Esophagus (tissue), 2 donors: ENCODE results near the gene PIP5K1C. TPM values are rescaled to one million over a fixed set of nuclear protein-coding genes. Genes with fewer than 3 reads are reported as not detected.
A peak's percentile ranks its signal among the peaks of the same experiment; 100 is the strongest.

ENCODE experiments used
- H3K27ac ChIP-seq, 2 donors: one replicate each; pipeline ENCODE4 v1.5.1; 2013; ENCODE audit warnings: low read depth in 2 of 2, mild to moderate bottlenecking in 2 of 2, inconsistent platforms in 1 of 2, low read length in 1 of 2, moderate library complexity in 1 of 2
- H3K27me3 ChIP-seq, 2 donors: one replicate each; pipeline ENCODE4 v1.6.1; 2013; ENCODE audit warnings: low read length in 2 of 2, control low read depth in 1 of 2, mild to moderate bottlenecking in 1 of 2; ENCODE audit not compliant: insufficient read depth in 2 of 2, control insufficient read depth in 1 of 2
- H3K36me3 ChIP-seq, 2 donors: one replicate each; pipeline ENCODE4 v1.6.1; 2013; ENCODE audit warnings: low read length in 1 of 2; ENCODE audit not compliant: control insufficient read depth in 2 of 2, insufficient read depth in 2 of 2
- H3K4me1 ChIP-seq, 2 donors: one replicate each; pipeline ENCODE4 v1.6.1; 2013; ENCODE audit warnings: low read length in 1 of 2; ENCODE audit not compliant: control insufficient read depth in 2 of 2, insufficient read depth in 2 of 2
- H3K4me3 ChIP-seq, 2 donors: one replicate each; pipeline ENCODE4 v1.5.1; 2013; ENCODE audit warnings: low read length in 2 of 2, mild to moderate bottlenecking in 2 of 2, low read depth in 1 of 2, moderate library complexity in 1 of 2
- H3K9me3 ChIP-seq, 2 donors: one replicate each; pipeline ENCODE4 v1.6.1; 2013; ENCODE audit warnings: mild to moderate bottlenecking in 2 of 2, low read depth in 1 of 2, low read length in 1 of 2, moderate library complexity in 1 of 2; ENCODE audit not compliant: control insufficient read depth in 2 of 2, insufficient read depth in 1 of 2
- WGBS, 2 donors: extraction: QIAGEN DNeasy Blood & Tissue Kit; methylation state at CpG; one replicate each; pipeline ENCODE4 v1.1.7; 2013; 5-methylcytosine and 5-hydroxymethylcytosine counted together
- polyA plus RNA-seq, 2 donors: library from polyadenylated mRNA; stranded (reverse); fragments of 200-250 nt; gene quantifications; one replicate each; pipeline ENCODE4 v1.2.3, GENCODE V29; 2013
- donor health status: healthy with polysubstance abuse.
- donor health status: Bipolar disorder and iron deficiency.

PIP5K1C gene
- polyA plus RNA-seq, 2 donors: 10.4 to 18.1 TPM

- Histone ChIP-seq H3K27me3 (no peaks in the 10 kb centered on the region), H3K27ac (peak overlapping the region in 1 of 2 donors; percentile 34), H3K36me3 (peaks cover 0 to 6% of the 10 kb centered on the region in 2 donors), H3K9me3 (peaks cover 0 to 10% of the 10 kb centered on the region in 2 donors), H3K4me1 (peaks cover 6 to 16% of the 10 kb centered on the region in 2 donors), H3K4me3 (peak overlapping the region in 1 of 2 donors; percentile 18)
- WGBS, 2 donors: 32 to 34% methylated on average over 49 to 55 of the region's 55 CpGs
These were observed 12.2 kb downstream of the PIP5K1C start for GRCh38 chr19:3687774-3688706.

DNA sequence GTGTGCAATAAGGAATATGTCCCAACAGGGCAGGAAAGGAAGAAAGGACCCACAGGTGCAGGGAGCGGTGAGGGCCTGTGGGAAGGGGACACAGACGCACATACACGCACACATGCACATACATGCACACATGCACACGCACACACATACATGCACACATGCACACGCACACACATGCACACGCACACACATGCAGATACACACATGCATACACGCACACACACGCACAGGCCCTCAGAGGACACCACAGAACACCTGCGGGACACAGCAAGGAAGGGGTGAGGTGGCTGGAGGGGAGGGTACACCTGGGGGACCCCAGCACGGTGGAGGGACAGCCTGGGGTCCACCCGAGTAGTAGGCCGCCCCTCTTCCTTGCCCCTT lies 12.9 kb downstream of the PIP5K1C start:
- H3K4me1 ChIP-seq: peaks cover 6 to 16% of the 10 kb centered on the region in 2 donors
- peak overlapping the region in 1 of 2 donors; percentile 18 for H3K4me3 ChIP-seq
- H3K36me3 ChIP-seq: peaks cover 0 to 6% of the 10 kb centered on the region in 2 donors
- peaks cover 0 to 10% of the 10 kb centered on the region in 2 donors for H3K9me3 ChIP-seq
- no peaks in the 10 kb centered on the region for H3K27me3 ChIP-seq
- 59 to 73% methylated on average over 10 to 12 of the region's 12 CpGs for WGBS, 2 donors
- H3K27ac ChIP-seq: no peak overlapping the region

DNA sequence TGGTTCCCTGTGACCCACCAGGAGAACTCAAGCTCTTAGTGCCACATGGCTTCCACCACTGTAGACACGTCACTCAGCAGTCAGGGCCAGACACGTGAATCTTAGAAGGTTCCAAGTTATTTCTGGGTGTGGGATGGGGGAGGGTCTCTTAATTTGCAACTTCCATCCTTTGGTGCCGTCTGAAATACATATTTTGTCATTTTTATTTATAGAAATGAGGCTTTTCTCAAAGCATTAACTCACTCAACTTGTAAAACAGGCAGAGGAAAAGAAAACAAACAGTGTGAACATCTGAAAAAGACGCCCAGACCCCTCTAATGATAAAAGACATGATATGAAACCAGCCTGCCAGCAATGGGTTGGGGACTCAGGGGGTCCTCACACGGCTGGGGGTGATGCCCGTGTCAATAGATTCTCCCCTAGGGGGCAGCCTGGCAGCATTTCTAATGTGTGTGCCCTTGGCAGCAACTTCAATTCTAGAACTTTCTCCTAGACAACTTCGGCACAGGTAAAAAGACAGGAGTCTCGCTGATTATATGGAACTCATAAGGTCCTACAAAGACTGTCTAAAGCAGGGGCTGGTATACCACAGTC lies 15.4 kb downstream of the PIP5K1C start:
- Histone ChIP-seq H3K9me3 (peaks cover 0 to 6% of the 10 kb centered on the region in 2 donors), H3K4me1 (peaks cover 6 to 16% of the 10 kb centered on the region in 2 donors)

DNA sequence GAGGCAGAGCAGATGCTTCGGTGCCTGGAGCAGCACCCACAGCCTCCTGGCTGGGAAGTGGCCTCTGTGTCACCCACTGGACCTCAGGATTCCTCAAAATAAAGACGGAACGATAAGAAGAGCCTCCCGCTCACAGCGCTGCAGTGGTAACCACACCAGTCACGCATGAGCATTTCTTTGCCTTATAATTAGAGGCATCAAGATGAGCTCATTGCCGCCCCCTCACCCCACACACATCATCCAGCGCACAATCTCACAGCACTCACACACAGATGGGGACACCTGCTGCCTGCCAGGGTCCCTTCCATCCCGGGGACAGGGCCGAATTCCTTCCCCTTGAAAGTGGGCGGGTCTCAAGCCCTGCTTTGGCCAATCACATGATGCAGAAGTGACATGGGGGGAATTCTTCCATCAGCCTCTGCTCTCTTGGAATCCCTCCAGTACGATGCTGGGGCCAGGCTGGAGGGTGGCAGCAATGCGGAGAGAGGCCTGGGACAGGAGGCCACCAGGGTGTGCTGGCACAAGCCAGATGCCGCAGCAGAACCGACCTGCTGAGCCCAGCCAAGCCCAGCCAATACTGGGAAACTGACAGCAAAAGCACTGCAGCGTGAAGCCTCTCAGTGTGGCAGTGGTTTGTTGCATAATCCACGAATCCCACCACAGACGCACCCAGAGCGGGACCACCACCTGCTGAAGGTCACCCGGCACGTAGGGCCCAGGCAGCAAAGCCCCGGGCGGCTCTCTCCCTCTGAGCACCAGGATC lies 16.0 kb downstream of the PIP5K1C start:
- Histone ChIP-seq H3K9me3 (peaks cover 0 to 6% of the 10 kb centered on the region in 2 donors), H3K4me3 (no peak overlapping the region), H3K27me3 (no peaks in the 10 kb centered on the region), H3K36me3 (peaks cover 0 to 13% of the 10 kb centered on the region in 2 donors), H3K4me1 (peaks cover 6 to 16% of the 10 kb centered on the region in 2 donors), H3K27ac (peak overlapping the region in 1 of 2 donors; percentile 28)
- WGBS, 2 donors: 89 to 92% methylated on average over 23 of the region's 23 CpGs

More for the DNA sequence above, 15.4 kb downstream of the PIP5K1C start:
- WGBS, 2 donors: 78 to 88% methylated on average over 8 of the region's 8 CpGs
- Histone ChIP-seq H3K4me3 (no peak overlapping the region), H3K27ac (no peak overlapping the region), H3K27me3 (no peaks in the 10 kb centered on the region), H3K36me3 (peaks cover 0 to 9% of the 10 kb centered on the region in 2 donors)

GRCh38 chr19:3683405-3684053 lies 16.7 kb downstream of the PIP5K1C start:
- H3K4me3 ChIP-seq: no peak overlapping the region
- peaks cover 0 to 13% of the 10 kb centered on the region in 2 donors for H3K36me3 ChIP-seq
- H3K9me3 ChIP-seq: peaks cover 0 to 6% of the 10 kb centered on the region in 2 donors
- WGBS, 2 donors: 72 to 74% methylated on average over 23 to 26 of the region's 26 CpGs
- no peak overlapping the region for H3K27ac ChIP-seq
- no peaks in the 10 kb centered on the region for H3K27me3 ChIP-seq
- peaks cover 6 to 16% of the 10 kb centered on the region in 2 donors for H3K4me1 ChIP-seq

DNA sequence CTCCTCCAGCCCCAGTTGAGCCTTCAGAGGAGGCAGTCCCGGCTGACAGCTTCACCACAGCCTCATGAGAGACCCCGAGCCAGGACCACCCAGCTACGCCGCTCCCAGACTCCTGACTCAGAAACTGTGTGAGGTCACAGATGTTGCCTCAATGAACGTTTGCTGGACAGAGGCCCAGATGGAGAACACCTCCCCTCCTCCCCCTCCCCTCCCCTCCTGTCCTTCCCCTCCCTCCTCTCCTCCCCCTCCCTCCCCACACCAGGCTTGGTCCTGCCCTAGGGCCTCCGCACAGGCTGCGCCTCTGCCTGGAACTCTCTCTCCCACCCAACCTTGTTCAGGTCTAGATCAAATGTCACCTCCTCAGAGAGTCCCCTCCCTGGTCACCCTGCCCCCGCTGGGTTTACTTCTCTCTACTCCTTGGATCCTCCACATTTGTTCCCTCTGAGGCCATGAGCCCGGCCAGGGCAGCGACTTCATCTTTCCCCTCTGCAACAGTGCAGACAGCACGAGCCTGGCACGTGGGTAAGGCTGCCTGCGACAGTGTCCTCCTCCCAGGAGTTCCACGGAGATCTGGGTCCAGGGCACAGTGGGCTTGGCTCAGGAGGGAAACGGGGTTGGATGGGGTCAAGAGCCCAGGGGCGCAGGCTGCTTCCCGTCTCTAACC lies 17.4 kb downstream of the PIP5K1C start:
- Histone ChIP-seq H3K27ac (peak overlapping the region in 1 of 2 donors; percentile 28), H3K27me3 (no peaks in the 10 kb centered on the region), H3K36me3 (peaks cover 0 to 13% of the 10 kb centered on the region in 2 donors), H3K9me3 (peaks cover 0 to 6% of the 10 kb centered on the region in 2 donors), H3K4me1 (peaks cover 4 to 11% of the 10 kb centered on the region in 2 donors), H3K4me3 (no peak overlapping the region)
- 76 to 78% methylated on average over 15 to 17 of the region's 17 CpGs for WGBS, 2 donors

- H3K27ac ChIP-seq: no peak overlapping the region
- peaks cover 3 to 7% of the 10 kb centered on the region in 2 donors for H3K4me1 ChIP-seq
- H3K36me3 ChIP-seq: peaks cover 0 to 13% of the 10 kb centered on the region in 2 donors
- H3K9me3 ChIP-seq: peaks cover 0 to 6% of the 10 kb centered on the region in 2 donors
- no peak overlapping the region for H3K4me3 ChIP-seq
- no peaks in the 10 kb centered on the region for H3K27me3 ChIP-seq
- 90 to 99% methylated on average over 10 of the region's 10 CpGs for WGBS, 2 donors
These were observed 18.0 kb downstream of the PIP5K1C start for GRCh38 chr19:3682286-3682685.

DNA sequence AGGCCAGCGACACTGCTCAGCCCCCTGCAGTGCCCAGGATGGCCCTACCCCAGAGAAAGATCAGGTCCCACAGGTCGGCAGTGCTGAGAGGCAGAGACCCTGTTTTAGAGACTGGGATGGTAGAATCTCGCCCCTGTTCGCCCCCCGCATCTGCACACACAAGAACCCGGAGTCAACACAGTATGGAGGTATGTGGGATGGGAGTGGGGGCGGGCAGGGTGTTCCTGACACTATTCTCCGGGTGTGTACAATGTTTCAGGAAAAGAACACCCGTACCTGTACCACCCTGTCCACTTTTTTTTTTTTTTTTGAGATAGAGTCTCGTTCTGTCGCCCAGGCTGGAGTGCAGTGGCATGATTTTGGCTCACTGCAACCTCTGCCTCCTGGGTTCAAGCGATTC lies 19.3 kb downstream of the PIP5K1C start:
- Histone ChIP-seq H3K9me3 (peaks cover 0 to 6% of the 10 kb centered on the region in 2 donors), H3K27me3 (no peaks in the 10 kb centered on the region), H3K4me1 (peaks cover 3 to 5% of the 10 kb centered on the region in 2 donors), H3K4me3 (no peak overlapping the region), H3K27ac (no peak overlapping the region), H3K36me3 (peaks cover 0 to 13% of the 10 kb centered on the region in 2 donors)
- 92 to 94% methylated on average over 10 to 12 of the region's 12 CpGs for WGBS, 2 donors
